KMS-11 (cell line): ENCODE results near the gene RREB1.

Source experiments
- H2AFZ ChIP-seq: fragments of 200-600 bp; sonication (generic); 2 replicates; pipeline ENCODE4 v1.6.1; 2016; ENCODE audit warnings: antibody characterized with exemption, mixed run types, low read depth
- H3K27ac ChIP-seq: fragments of 200-600 bp; sonication (generic); 2 replicates; pipeline ENCODE4 v1.6.1; 2016; ENCODE audit warnings: mild to moderate bottlenecking, mixed run types
- H3K27me3 ChIP-seq: fragments of 200-600 bp; sonication (generic); 2 replicates; pipeline ENCODE4 v1.6.1; 2017; ENCODE audit warnings: mild to moderate bottlenecking, low read depth, mixed run types, moderate library complexity; ENCODE audit not compliant: insufficient read depth
- H3K36me3 ChIP-seq: fragments of 200-600 bp; sonication (generic); 2 replicates; pipeline ENCODE4 v1.6.1; 2017; ENCODE audit warnings: mild to moderate bottlenecking, mixed run types; ENCODE audit not compliant: insufficient read depth
- H3K4me1 ChIP-seq: fragments of 200-600 bp; sonication (generic); 2 replicates; pipeline ENCODE4 v1.6.1; 2016; ENCODE audit warnings: mild to moderate bottlenecking, low read depth, mixed run types; ENCODE audit not compliant: poor library complexity, severe bottlenecking
- H3K4me2 ChIP-seq: fragments of 200-600 bp; sonication (generic); 2 replicates; pipeline ENCODE4 v1.7.0; 2016; ENCODE audit warnings: mild to moderate bottlenecking, mixed run types
- H3K4me3 ChIP-seq: fragments of 200-600 bp; sonication (generic); IDR thresholded peaks from 2 replicates; pipeline ENCODE4 v1.6.1; 2017; ENCODE audit warnings: low read depth, low read length, mixed read lengths; ENCODE audit not compliant: insufficient read depth
- H3K79me2 ChIP-seq: fragments of 200-600 bp; sonication (generic); 2 replicates; pipeline ENCODE4 v1.6.1; 2016; ENCODE audit warnings: low read depth, mixed run types; ENCODE audit not compliant: insufficient read depth
- H3K9ac ChIP-seq: fragments of 200-600 bp; sonication (generic); 2 replicates; pipeline ENCODE4 v1.6.1; 2016; ENCODE audit warnings: mild to moderate bottlenecking, mixed run types
- H4K20me1 ChIP-seq: fragments of 200-600 bp; sonication (generic); 2 replicates; pipeline ENCODE4 v1.6.1; 2016; ENCODE audit warnings: mild to moderate bottlenecking, mixed run types; ENCODE audit not compliant: insufficient read depth
- CTCF ChIP-seq: fragments of 200-600 bp; sonication (generic); conservative IDR thresholded peaks from 2 replicates; pipeline ENCODE4 v1.6.1; 2017; ENCODE audit warnings: low read depth, mild to moderate bottlenecking, antibody characterized with exemption, low read length, moderate library complexity, mixed read lengths

RREB1 gene

GRCh38 chr6:7250812-7251211 is 143.1 kb downstream of the RREB1 start:
- no peak overlapping the region for H3K4me3 ChIP-seq
- no peaks in the 10 kb centered on the region for H3K27me3 ChIP-seq
- no peak overlapping the region for H3K4me2 ChIP-seq
- H3K4me1 ChIP-seq: no peaks in the 10 kb centered on the region
- no peaks in the 10 kb centered on the region for H4K20me1 ChIP-seq
- no peaks in the 10 kb centered on the region for H3K79me2 ChIP-seq
- H3K27ac ChIP-seq: no peak overlapping the region
- H3K9ac ChIP-seq: no peak overlapping the region
- no peaks in the 10 kb centered on the region for H3K36me3 ChIP-seq
- H2AFZ ChIP-seq: no peak overlapping the region
- TF ChIP-seq CTCF: no peak

GRCh38 chr6:7251646-7252260 is 144.0 kb downstream of the RREB1 start:
- no peaks in the 10 kb centered on the region for H3K79me2 ChIP-seq
- no peaks in the 10 kb centered on the region for H3K27me3 ChIP-seq
- no peak overlapping the region for H3K4me3 ChIP-seq
- no peak for TF ChIP-seq CTCF
- H2AFZ ChIP-seq: no peak overlapping the region
- H4K20me1 ChIP-seq: no peaks in the 10 kb centered on the region
- H3K27ac ChIP-seq: no peak overlapping the region
- no peak overlapping the region for H3K9ac ChIP-seq
- H3K4me1 ChIP-seq: no peaks in the 10 kb centered on the region
- H3K4me2 ChIP-seq: no peak overlapping the region
- no peaks in the 10 kb centered on the region for H3K36me3 ChIP-seq

- Histone ChIP-seq H3K4me2 (no peak overlapping the region), H3K79me2 (no peaks in the 10 kb centered on the region), H3K9ac (no peak overlapping the region), H3K4me3 (no peak overlapping the region), H3K36me3 (no peaks in the 10 kb centered on the region), H2AFZ (no peak overlapping the region), H4K20me1 (no peaks in the 10 kb centered on the region), H3K4me1 (no peaks in the 10 kb centered on the region), H3K27ac (no peak overlapping the region), H3K27me3 (no peaks in the 10 kb centered on the region)
- TF ChIP-seq CTCF: no peak
Measured at GRCh38 chr6:7252390-7252789, 144.6 kb downstream of the RREB1 start.

GRCh38 chr6:7254980-7255835 is 147.4 kb downstream of the RREB1 start:
- Histone ChIP-seq H3K27me3 (no peaks in the 10 kb centered on the region), H3K4me1 (no peaks in the 10 kb centered on the region), H3K4me3 (no peak overlapping the region), H4K20me1 (no peaks in the 10 kb centered on the region), H3K79me2 (no peaks in the 10 kb centered on the region), H3K36me3 (no peaks in the 10 kb centered on the region), H3K9ac (no peak overlapping the region), H2AFZ (no peak overlapping the region), H3K4me2 (no peak overlapping the region), H3K27ac (no peak overlapping the region)
- TF ChIP-seq CTCF: no peak
